Subcutaneous abdominal adipose tissue (tissue), 5 donors: ENCODE results near the gene SH2D3C.
A peak's percentile ranks its signal among the peaks of the same experiment; 100 is the strongest.

Source experiments
- H3K27ac ChIP-seq: one replicate; pipeline ENCODE4 v1.7.0; 2013; ENCODE audit warnings: low read depth, mild to moderate bottlenecking, inconsistent platforms, low read length, moderate library complexity
- H3K27me3 ChIP-seq, 5 donors: one replicate each; pipeline ENCODE4 v1.7.0; 2013; ENCODE audit warnings: low read length in 5 of 5, inconsistent platforms in 1 of 5; ENCODE audit not compliant: control insufficient read depth in 5 of 5, insufficient read depth in 4 of 5
- H3K36me3 ChIP-seq, 5 donors: one replicate each; pipeline ENCODE4 v1.7.0; 2013; ENCODE audit warnings: low read length in 5 of 5; ENCODE audit not compliant: control insufficient read depth in 5 of 5, insufficient read depth in 5 of 5
- H3K4me1 ChIP-seq, 5 donors: one replicate each; pipeline ENCODE4 v1.7.0; 2013; ENCODE audit warnings: low read length in 5 of 5, mild to moderate bottlenecking in 3 of 5, moderate library complexity in 1 of 5; ENCODE audit not compliant: control insufficient read depth in 5 of 5, insufficient read depth in 5 of 5
- H3K4me3 ChIP-seq, 5 donors: one replicate each; pipeline ENCODE4 v1.7.0; 2013; ENCODE audit warnings: low read length in 5 of 5, low read depth in 1 of 5
- H3K9ac ChIP-seq, 5 donors: one replicate each; pipeline ENCODE4 v1.7.0; 2013; ENCODE audit warnings: low read length in 5 of 5, mild to moderate bottlenecking in 4 of 5, moderate library complexity in 3 of 5
- H3K9me3 ChIP-seq, 5 donors: one replicate each; pipeline ENCODE4 v1.7.0; 2013; ENCODE audit warnings: low read length in 5 of 5; ENCODE audit not compliant: control insufficient read depth in 5 of 5
- donor health status: healthy.
- donor health status: healthy.
- donor health status: healthy.
- donor health status: healthy.
- donor health status: healthy.

Gene SH2D3C

DNA sequence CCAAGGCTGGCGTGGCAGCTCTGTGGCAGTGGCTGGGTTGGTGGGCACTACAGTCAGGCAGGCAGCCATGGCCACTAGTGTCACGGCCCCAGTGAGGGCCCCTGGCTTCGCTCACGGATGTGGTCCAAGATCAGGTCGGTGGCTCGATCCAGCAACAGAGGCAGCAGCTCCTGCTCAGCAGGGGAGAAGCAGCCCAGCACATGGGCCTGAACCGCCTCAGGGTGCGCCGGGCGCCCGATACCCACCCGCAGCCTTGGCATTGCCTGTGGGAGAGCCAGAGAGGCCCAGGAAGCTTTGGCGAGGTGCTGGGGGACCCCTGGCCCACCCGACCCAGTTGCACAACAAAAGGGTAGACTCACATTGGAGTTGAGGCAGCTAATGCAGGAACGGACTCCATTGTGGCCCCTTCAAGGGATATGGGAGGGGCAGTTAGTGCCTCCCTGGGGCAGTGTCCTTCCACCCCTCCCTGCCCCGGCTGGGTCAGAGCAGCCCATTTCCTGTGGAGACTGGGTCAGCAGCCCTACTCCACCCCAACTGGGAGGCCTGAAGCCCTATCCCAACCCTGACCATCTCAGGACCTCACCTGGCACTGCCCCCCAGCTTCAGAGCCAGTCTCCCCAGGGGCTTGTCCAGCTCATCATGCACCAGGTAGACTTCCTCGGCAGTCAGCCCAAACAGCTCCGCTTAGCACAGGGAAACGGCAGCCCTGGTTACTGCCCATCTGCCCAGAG is 64.3 kb downstream of the SH2D3C start:
- peak overlapping the region in 3 of 5 donors; percentile 25 to 64 (median 53) for H3K9ac ChIP-seq
- H3K9me3 ChIP-seq, result no peaks in the 10 kb centered on the region
- H3K27me3 ChIP-seq, result no peaks in the 10 kb centered on the region
- H3K27ac ChIP-seq, result no peak overlapping the region
- no peaks in the 10 kb centered on the region for H3K36me3 ChIP-seq
- peak overlapping the region; percentile 31 to 92 (median 54) for H3K4me3 ChIP-seq
- H3K4me1 ChIP-seq, result peaks cover 0 to 23% (median 17%) of the 10 kb centered on the region in 5 donors

- Histone ChIP-seq H3K4me1 (peaks cover 0 to 23% (median 17%) of the 10 kb centered on the region in 5 donors), H3K27me3 (no peaks in the 10 kb centered on the region), H3K9me3 (no peaks in the 10 kb centered on the region), H3K4me3 (no peak overlapping the region), H3K27ac (no peak overlapping the region), H3K36me3 (no peaks in the 10 kb centered on the region), H3K9ac (no peak overlapping the region)
These were observed 65.6 kb downstream of the SH2D3C start for GRCh38 chr9:127712867-127713266.

DNA sequence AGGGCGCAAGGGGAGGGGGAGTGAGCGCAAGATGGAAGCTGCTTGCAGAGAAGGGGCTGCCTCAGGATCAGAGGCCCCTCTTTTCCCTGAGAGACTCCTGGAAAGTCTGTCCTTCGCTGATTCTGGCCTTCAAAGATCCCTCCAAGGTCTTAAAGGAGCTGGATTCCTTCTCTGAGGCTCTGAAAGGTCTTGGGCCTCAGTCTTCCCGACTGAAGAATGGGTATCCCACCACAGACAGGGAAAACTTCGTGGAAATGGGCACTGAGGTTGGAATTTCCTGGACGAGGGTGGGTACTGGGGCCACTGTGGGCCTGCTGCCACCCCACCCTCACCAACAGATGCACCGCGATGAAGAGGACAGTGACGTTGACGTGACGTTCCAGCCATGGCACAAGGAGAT is 66.1 kb downstream of the SH2D3C start:
- no peaks in the 10 kb centered on the region for H3K36me3 ChIP-seq
- peaks cover 0 to 1% (median 0%) of the 10 kb centered on the region in 5 donors for H3K27me3 ChIP-seq
- H3K27ac ChIP-seq, result no peak overlapping the region
- H3K9ac ChIP-seq, result no peak overlapping the region
- peaks cover 0 to 21% (median 17%) of the 10 kb centered on the region in 5 donors for H3K4me1 ChIP-seq
- H3K9me3 ChIP-seq, result no peaks in the 10 kb centered on the region
- no peak overlapping the region for H3K4me3 ChIP-seq

GRCh38 chr9:127711831-127712274 is 66.6 kb downstream of the SH2D3C start:
- Histone ChIP-seq H3K36me3 (no peaks in the 10 kb centered on the region), H3K27ac (no peak overlapping the region), H3K9me3 (no peaks in the 10 kb centered on the region), H3K4me3 (no peak overlapping the region), H3K9ac (no peak overlapping the region), H3K4me1 (peaks cover 0 to 21% (median 18%) of the 10 kb centered on the region in 5 donors), H3K27me3 (peaks cover 0 to 4% (median 4%) of the 10 kb centered on the region in 5 donors)

GRCh38 chr9:127711226-127711701 is 67.2 kb downstream of the SH2D3C start:
- H3K4me3 ChIP-seq, result no peak overlapping the region
- peaks cover 0 to 20% (median 19%) of the 10 kb centered on the region in 5 donors for H3K4me1 ChIP-seq
- H3K9me3 ChIP-seq, result no peaks in the 10 kb centered on the region
- no peaks in the 10 kb centered on the region for H3K36me3 ChIP-seq
- no peak overlapping the region for H3K27ac ChIP-seq
- peak overlapping the region in 1 of 5 donors; percentile 5 for H3K9ac ChIP-seq
- peaks cover 0 to 4% (median 4%) of the 10 kb centered on the region in 5 donors for H3K27me3 ChIP-seq

DNA sequence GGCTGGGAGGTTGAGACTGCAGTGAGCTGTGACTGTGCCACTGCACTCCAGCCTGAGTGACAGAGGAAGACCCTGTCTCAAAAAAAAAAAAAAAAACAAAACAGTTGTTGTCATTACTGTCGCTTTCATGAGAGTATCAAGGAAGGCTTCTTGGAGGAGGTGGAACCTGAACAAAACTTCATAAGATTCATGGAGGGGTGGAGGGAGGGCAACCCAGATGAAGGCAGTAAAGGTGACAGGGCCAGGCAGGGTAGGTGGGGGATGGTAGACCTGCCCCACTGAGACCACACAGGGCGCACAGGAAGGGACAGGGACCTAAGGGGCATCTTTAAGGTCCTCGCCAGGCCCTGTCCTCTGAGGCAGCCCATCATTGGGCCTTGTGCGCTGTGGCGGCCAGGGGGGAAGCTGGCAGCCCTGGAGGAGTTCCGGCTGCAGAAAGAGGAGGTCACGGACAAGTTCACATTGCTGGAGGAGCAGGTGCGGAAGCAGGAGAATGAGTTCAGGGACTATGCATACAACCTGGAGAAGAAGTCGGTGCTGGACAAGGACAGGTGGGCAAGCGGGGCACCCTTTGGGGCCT is 68.2 kb downstream of the SH2D3C start:
- H3K9me3 ChIP-seq, result no peaks in the 10 kb centered on the region
- H3K27ac ChIP-seq, result no peak overlapping the region
- no peaks in the 10 kb centered on the region for H3K36me3 ChIP-seq
- H3K9ac ChIP-seq, result no peak overlapping the region
- H3K27me3 ChIP-seq, result peaks cover 3 to 10% (median 6%) of the 10 kb centered on the region in 5 donors
- H3K4me3 ChIP-seq, result no peak overlapping the region
- peaks cover 0 to 16% (median 13%) of the 10 kb centered on the region in 5 donors for H3K4me1 ChIP-seq

GRCh38 chr9:127708952-127709587 is 69.4 kb downstream of the SH2D3C start:
- Histone ChIP-seq H3K9ac (no peak overlapping the region), H3K4me3 (no peak overlapping the region), H3K4me1 (peaks cover 0 to 8% (median 1%) of the 10 kb centered on the region in 5 donors)

DNA sequence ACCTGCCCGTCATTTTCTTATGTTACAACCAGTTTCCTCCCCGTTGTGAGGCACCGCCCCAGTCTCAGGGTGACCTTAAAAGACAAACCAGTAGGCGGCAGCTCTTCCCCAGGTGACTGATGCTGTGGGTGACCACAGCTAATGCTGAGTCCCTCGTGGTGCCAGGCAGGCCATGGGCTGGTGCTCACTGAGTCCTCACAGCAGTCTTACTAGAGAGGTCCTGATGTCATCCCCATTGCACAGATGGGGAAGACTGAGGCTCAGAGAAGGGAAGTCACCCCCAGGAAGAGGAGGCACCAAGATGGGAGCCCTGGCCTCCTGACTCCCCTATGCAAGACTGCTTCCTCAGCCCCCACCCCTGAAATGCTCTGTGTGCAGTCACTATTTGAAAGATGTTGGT is 70.7 kb downstream of the SH2D3C start:
- Histone ChIP-seq H3K4me1 (peaks cover 0 to 6% (median 0%) of the 10 kb centered on the region in 5 donors), H3K27me3 (peaks cover 3 to 13% (median 10%) of the 10 kb centered on the region in 5 donors)

More at GRCh38 chr9:127708952-127709587, 69.4 kb downstream of the SH2D3C start:
- H3K9me3 ChIP-seq, result no peaks in the 10 kb centered on the region
- H3K27me3 ChIP-seq, result peaks cover 3 to 13% (median 7%) of the 10 kb centered on the region in 5 donors
- no peak overlapping the region for H3K27ac ChIP-seq
- H3K36me3 ChIP-seq, result no peaks in the 10 kb centered on the region

DNA sequence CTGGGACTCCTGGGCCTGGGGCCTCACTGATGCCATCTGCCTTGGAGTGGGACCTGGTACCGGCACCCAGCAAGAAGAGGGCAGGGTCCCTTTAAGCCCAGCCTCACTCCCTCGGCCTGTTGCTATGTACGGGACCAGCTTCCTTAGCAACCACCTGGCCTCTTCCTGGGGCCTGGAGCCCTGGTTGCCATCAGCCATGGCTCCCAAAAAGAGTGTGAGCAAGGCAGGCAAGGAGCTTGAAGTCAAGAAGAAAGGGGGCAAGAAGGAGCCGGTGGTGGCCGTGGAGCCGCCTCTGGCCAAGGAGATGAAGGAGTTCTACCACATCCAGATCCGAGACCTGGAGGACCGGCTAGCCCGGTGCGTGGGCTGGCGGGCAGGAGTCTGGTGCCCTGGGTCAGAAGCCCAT is 71.6 kb downstream of the SH2D3C start, which contains the start of gene CFAP157:
TSS of gene CFAP157 (plus strand) at position 153 of the 406 bp plus-strand sequence. CDS start at position 197, 44 bp downstream.
- no peak within 1 kb of the TSS for H3K27ac ChIP-seq
- no peaks in the 10 kb centered on the region for H3K36me3 ChIP-seq
- H3K9ac ChIP-seq, result no peak within 1 kb of the TSS
- H3K27me3 ChIP-seq, result peaks cover 3 to 13% (median 10%) of the 10 kb centered on the region in 5 donors
- H3K9me3 ChIP-seq, result no peaks in the 10 kb centered on the region
- peaks cover 0 to 6% (median 0%) of the 10 kb centered on the region in 5 donors for H3K4me1 ChIP-seq
- H3K4me3 ChIP-seq, result no peak within 1 kb of the TSS

More for the DNA sequence above, 70.7 kb downstream of the SH2D3C start:
- H3K27ac ChIP-seq, result no peak overlapping the region
- H3K9me3 ChIP-seq, result no peaks in the 10 kb centered on the region
- H3K4me3 ChIP-seq, result no peak overlapping the region
- no peaks in the 10 kb centered on the region for H3K36me3 ChIP-seq
- no peak overlapping the region for H3K9ac ChIP-seq
